HFF-Myc (cell line): ENCODE results near the gene LRRC45.

Experiments used
- DNase-seq: peaks from one replicate; pipeline ENCODE4 v3.0.0-alpha.2; 2011; ENCODE audit warnings: low read depth; ENCODE audit errors: extremely low read depth
- H3K4me3 ChIP-seq: replicated peaks from 2 replicates; pipeline ENCODE4 v1.5.1; 2011; ENCODE audit warnings: low read depth, mild to moderate bottlenecking, control low read depth, low read length
- TF ChIP-seq, protein P1 (sequence below): IDR thresholded peaks from 2 replicates; pipeline ENCODE4 v1.5.1; 2012; ENCODE audit warnings: mild to moderate bottlenecking, low read depth, low read length, control low read depth; ENCODE audit errors: missing control alignments

The LRRC45 gene

DNA sequence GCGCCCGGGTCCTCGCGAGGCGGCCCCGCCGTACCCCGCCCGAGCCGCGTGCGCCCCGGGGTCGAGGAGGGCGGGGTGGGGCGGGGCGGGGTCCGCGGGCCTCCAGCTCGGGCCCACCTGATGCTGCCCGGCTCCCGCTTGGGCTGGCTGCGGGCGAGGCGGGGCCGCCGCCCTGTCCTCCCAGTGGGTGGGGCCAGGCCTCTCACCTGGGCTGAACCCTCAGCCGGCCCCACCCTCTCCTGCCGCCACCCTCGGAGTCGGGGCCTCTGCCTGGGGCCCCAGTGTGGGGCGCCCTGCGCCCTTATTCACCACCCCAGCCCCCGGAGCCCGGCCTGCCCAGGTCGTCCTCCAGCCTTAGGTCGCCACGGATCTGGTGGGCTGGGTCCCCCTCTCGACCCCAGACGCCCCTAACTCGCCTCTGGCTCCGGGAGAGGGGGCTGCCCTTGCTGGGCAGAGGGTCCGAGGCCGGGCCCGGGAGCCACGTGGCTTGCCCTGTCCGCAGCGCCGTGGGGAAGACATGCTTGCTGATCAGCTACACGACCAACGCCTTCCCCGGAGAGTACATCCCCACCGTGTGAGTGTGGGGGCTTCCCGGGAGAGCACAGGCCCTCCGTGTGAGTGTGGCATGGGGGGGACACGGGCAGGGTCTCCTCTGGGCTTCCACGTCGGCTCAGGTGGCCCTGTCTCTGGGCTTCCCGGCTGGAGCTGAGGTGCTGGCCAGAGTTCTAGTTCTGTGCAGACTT, 9.0 kb downstream of the LRRC45 start:
- TF ChIP-seq, protein P1, sequence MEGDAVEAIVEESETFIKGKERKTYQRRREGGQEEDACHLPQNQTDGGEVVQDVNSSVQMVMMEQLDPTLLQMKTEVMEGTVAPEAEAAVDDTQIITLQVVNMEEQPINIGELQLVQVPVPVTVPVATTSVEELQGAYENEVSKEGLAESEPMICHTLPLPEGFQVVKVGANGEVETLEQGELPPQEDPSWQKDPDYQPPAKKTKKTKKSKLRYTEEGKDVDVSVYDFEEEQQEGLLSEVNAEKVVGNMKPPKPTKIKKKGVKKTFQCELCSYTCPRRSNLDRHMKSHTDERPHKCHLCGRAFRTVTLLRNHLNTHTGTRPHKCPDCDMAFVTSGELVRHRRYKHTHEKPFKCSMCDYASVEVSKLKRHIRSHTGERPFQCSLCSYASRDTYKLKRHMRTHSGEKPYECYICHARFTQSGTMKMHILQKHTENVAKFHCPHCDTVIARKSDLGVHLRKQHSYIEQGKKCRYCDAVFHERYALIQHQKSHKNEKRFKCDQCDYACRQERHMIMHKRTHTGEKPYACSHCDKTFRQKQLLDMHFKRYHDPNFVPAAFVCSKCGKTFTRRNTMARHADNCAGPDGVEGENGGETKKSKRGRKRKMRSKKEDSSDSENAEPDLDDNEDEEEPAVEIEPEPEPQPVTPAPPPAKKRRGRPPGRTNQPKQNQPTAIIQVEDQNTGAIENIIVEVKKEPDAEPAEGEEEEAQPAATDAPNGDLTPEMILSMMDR: no peak
- DNase-seq: no peak
- H3K4me3 ChIP-seq: peak overlapping the region; percentile 72

DNA sequence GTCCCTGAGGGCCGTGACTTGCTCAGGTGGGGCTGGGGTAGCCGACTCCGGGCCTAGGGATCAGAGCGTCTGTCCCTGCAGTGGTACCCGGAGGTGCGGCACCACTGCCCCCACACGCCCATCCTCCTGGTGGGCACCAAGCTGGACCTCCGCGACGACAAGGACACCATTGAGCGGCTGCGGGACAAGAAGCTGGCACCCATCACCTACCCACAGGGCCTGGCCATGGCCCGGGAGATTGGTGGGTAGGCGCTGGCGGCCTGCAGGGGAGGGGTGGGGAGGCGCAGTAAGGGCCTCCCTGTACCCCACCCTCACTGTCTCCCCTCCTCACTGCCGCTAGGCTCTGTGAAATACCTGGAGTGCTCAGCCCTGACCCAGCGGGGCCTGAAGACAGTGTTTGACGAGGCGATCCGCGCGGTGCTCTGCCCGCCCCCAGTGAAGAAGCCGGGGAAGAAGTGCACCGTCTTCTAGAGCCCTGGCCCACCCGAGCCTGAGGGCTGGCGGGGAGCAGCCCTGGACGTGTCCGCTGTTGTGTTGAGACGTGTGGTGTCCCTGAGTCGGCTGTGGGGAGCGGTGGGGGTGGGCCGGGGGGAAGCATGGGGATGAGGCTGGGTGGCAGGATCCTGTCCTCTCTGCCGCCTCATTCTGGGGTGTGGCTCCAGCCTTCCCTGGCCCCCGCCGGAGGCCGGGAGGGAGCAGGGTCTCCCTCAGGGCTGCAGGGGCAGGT, 10.4 kb downstream of the LRRC45 start:
- no peak overlapping the region for H3K4me3 ChIP-seq
- TF ChIP-seq, protein P1: no peak

DNA sequence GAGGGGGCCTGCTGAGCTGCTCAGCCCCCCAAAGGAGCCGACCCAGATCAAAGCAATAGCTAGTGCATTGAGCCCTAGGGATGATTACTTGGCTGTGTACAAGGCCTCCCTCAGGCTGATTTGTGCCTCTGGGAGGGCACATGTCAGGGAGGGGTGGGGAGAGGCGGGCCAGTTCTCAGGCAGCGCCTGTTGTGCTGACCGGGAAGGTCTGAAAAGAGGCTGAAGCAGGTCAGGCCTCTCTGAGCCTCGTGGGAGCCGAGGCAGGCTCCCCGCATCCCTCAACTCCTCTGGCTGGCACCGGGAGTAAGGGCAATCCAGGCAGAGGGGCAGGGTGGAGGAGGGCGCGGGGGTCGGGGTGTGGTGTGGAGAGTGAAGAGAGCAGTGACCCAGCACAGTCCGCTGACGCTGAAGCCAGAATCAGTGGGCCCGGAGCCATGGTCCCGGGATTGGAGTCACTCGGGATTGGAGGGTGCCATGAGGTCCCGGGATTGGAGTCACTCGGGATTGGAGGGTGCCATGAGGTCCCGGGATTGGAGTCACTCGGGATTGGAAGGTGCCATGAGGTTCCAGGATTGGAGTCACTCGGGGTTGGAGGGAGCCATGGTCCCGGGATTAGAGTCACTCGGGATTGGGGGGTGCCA, 11.4 kb downstream of the LRRC45 start:
- no peak overlapping the region for H3K4me3 ChIP-seq
- no peak for DNase-seq
- TF ChIP-seq, protein P1: no peak

More for the DNA sequence above, 10.4 kb downstream of the LRRC45 start:
- no peak for DNase-seq

DNA sequence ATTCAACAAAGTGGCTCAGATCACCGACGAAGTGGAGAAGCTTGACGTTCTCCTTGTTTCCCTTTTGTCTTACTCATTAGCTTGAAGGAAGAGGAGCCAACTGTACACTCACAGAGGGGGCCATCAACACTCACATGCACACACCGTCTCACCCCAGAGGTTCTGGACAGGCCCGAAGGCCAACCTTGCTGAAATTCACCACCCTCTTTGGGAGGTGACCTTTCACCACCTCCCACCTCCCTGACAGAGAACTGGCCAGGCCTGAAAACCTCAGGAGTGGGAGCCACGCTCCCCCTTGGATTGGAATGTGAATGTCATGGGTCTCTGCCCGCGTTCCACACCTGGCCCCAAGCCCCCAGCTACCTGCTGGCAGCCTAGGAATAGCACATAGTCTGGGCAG, 12.4 kb downstream of the LRRC45 start:
- TF ChIP-seq, protein P1: no peak
- no peak for DNase-seq
- no peak overlapping the region for H3K4me3 ChIP-seq

DNA sequence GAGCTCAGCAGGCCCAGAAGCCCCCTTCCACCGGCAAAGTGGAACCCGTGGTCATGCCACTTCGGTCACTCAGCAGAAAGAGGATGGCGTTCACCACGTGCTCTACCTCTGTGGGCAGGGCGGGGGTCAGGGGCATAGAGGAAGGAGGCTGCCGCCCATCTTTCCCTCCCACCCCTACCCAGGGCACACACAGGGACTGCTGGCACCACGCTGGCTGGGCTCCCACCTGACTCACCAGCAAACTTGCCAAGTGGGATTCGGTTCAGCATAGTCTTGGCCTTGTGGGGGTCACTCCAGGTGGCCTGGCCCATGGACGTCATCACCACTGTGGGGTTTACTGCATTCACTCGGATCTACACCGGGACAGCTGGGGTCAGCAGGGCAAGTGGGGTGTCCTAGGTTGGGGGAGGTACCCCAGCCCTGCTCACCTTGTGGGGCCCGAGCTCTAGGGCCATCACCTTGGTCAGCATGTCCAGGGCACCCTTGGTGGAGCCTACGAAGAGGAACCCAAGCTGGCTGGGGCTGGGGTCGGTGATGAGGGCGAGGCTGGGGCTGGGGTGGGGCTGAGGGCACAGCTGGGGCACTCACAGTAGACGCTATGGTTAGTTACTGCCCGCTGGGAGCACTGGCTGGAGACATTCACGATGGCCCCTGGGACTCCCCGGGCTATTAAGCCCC, 13.0 kb downstream of the LRRC45 start:
- no peak for DNase-seq
- TF ChIP-seq, protein P1: no peak
- peak overlapping the region; percentile 78 for H3K4me3 ChIP-seq

DNA sequence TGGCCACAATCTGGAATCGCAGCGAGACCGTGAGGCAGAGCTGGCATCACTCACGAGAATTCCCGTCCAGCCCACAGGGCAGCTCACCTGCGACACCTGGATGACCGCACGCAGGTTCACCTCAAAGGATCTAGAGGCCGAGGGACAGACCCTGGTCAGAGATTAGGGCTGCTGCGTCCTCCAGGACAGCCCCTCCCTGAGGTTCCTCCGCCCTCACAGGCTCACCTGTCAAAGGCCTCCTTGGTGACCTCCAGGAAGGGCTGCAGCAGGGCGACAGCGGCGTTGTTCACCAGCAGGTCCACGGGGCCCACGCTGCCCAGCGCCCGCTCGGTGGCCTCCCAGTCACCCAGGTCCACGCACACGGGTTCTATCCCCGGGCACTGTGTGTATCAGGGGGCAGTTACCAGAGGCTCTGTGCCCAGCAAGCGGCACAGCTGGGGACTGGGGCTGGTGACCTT, 13.6 kb downstream of the LRRC45 start:
- no peak for DNase-seq
- TF ChIP-seq, protein P1: no peak
- peak overlapping the region; percentile 78 for H3K4me3 ChIP-seq
